ENCODE measurements around the gene SPAM1.
"Not testable (repeated sequence)": the region's sequence is repeated elsewhere in the genome, so short reads cannot be mapped to it uniquely, and the experiment has no call there.

Gene SPAM1, protein sequence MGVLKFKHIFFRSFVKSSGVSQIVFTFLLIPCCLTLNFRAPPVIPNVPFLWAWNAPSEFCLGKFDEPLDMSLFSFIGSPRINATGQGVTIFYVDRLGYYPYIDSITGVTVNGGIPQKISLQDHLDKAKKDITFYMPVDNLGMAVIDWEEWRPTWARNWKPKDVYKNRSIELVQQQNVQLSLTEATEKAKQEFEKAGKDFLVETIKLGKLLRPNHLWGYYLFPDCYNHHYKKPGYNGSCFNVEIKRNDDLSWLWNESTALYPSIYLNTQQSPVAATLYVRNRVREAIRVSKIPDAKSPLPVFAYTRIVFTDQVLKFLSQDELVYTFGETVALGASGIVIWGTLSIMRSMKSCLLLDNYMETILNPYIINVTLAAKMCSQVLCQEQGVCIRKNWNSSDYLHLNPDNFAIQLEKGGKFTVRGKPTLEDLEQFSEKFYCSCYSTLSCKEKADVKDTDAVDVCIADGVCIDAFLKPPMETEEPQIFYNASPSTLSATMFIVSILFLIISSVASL

DNA sequence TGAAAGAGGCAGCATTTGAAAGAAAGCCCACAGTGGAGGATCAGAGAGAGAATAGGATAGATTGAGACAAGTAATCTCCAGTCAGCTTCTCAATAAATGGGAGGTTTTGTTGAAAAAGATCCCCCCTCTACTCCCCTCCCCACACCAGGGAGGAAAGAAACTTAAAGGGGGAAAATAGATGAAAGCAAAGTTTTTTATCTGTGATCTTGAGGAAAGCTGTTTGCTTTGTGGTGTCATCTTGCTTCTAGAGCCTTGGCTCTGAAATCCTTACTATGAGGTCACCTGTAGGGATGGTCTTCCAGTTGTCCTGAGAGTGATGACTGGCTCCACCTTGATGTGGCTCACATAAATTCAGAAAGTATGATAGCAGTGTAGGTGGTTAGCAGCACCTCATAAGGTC lies at the start of gene SPAM1:
Gene SPAM1 (plus strand): TSS at position 301 of the 400 bp plus-strand sequence. CDS start 28,330 bp downstream, outside the sequence.
- no peak for DNase-seq (ENCODE audit: low read depth in 2 of 2)

DNA sequence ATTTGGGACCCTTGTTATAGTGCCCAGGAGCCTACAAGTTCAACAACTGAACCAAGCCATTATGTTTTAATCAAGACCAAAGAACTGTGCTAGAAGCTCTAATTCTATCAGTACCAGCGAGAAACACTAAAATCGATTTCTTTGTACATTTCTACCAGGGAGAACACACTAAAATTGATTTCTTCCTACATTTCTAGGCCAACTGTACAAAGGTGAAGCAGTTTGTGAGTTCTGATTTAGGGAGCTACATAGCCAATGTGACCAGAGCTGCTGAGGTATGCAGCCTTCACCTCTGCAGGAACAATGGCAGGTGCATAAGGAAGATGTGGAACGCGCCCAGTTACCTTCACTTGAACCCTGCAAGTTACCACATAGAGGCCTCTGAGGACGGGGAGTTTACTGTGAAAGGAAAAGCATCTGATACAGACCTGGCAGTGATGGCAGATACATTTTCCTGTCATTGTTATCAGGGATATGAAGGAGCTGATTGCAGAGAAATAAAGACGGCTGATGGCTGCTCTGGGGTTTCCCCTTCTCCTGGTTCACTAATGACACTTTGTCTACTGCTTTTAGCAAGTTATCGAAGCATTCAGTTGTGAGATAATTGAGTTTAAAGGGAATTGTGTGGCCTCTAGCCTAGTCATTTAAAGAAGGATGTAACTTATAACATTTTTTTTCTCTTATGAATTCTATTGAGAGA lies 48.3 kb upstream of the SPAM1 start:
- DNase-seq (ENCODE audit: low read depth in 2 of 2) = no peak

DNA sequence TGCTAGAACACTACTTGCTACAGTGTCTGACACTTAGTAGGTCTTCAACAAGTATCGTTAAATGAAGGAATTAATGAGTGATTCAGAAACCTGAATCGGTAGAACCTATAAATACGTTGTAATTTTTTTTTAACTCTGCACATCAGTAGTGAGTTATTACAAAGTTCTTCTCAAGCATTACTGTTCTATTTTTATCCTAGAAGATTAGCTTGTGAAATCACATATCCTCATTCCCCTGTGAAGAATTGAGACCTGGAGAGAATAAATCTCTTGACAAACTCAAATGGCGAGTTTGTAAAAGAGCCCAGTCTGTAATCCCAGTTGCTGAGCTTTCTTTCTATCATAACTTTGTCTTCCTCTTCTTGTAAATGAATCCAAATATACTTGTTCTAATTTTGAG lies 45.4 kb upstream of the SPAM1 start:
- DNase-seq (ENCODE audit: low read depth in 2 of 2) = no peak

DNA sequence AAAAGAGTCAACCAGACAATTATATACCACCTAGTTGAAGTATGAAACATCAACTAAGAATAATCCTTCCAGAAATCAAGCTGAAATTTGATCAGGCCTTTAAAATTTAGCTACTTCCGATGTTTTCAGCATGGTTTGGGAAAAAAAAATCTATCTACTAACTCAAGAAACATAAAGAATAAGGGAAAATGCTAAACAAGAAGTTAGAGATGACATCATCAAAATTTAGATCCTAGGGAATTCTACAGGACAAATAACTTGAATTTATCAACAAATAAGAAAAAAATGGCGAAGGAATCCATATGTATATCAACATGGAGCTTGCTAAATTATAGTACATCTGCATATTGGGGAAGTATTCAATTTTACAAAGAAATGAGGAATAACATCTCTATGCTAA lies 43.7 kb upstream of the SPAM1 start:
- DNase-seq (ENCODE audit: low read depth in 2 of 2) = no peak

DNA sequence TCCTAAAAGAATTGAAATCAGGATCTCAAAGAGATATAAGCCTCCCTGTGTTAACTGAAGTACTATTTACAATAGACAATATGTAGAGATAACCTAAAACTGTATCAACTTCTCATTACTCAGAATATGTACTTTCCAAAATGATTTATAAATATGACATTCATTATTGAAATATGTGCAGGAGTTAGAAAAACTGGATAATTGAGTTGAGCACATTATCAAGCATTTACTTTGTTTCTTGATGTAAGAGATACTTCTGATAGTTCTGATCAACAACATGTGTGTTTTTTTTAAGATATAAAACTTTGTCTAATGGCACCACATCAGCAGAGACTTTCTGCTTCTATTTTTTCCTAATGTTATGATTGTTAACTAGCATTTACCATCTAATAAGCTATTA lies 41.9 kb upstream of the SPAM1 start:
- no peak for DNase-seq (ENCODE audit: low read depth in 2 of 2)

DNA sequence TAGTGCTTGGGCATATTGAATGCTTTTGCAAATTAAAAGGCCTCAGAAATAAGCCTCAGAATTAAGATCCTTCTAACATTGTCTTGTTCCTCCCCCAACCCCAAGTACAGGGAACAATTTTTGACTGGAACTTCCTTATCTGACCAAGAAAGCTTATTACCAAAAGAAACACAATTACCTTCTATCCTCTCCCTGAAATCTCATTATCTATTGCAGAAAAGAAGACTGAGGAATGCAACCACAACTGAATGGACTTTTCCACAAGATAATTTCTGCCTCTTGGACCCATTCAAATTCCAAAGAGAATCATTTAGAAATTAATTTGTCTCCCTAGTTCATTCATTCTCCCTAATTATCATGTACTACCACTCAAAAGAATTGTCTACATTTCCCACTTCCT lies 36.8 kb upstream of the SPAM1 start:
- DNase-seq (ENCODE audit: low read depth in 2 of 2) = no peak

DNA sequence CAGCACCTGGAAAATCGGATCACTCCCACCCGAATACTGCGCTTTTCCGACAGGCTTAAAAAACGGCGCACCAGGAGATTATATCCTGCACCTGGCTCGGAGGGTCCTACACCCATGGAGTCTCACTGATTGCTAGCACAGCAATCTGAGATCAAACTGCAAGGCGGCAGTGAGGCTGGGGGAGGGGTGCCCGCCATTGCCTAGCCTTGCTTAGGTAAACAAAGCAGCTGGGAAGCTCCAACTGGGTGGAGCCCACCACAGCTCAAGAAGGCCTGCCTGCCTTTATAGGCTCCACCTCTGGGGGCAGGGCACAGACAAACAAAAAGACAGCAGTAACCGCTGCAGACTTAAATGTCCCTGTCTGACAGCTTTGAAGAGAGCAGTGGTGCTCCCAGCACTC lies 30.3 kb upstream of the SPAM1 start:
- not testable (repeated sequence) for DNase-seq (ENCODE audit: low read depth in 2 of 2)

DNA sequence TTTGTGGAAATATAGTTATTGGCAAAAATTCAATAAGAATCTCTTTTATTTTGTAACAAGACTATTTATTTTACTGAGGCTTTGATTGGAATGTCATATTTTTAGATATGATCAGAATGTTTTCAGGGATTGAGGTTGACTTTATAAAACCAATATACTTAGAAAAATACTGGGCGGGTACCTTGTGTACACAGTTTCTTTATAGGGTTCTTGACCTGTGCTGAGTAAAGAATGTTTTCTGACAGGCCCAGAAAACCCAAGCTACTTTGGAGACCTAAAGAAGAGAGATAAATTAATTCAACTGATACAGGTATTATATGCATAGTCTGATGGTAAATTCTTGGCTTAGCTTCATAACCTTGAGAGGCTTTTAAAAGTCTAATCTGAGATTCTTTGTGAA lies 23.9 kb upstream of the SPAM1 start:
- DNase-seq (ENCODE audit: low read depth in 2 of 2) = no peak

DNA sequence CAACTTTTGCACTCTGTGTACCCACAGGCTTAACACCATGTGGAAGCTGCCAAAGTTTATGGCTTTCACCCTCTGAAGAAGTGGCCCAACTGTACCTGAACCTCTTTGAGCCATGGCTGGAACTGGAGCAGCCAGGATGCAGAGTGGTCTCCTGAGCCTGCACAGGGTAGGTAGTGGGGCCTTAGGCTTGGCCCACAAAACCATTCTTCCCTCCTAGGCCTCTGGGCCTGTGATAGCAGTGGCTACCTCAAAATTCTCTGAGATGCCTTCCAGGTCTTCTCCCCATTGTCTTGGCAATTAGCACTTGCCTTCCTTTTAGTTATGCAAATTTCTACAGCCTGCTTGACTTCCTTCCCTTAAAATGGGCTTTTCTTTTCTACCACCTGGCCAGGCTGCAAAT lies 19.3 kb upstream of the SPAM1 start:
- no peak for DNase-seq (ENCODE audit: low read depth in 2 of 2)

DNA sequence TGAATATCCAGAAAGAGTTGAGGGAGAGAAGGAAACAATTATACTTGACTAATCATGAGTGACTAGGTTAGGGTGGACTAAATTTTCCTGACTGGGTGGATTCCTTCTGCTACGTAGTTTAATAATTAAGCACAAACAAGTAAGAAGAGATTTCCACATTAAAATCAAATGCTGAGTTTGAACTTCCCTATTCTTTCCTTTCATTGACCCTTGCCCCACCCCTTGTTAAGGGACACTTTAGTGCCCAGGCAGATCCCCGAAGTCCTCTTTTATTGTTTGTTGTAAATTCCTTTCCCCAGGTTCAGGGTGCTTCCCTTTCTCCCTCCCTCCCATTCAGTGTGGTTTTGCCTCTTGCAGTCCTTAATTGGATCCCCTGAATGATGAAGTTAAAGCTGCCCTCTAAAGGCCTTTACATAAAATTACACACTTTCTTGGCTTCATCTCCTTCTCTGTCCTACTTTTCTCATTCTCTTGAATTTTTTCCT lies 8.8 kb upstream of the SPAM1 start:
- no peak for DNase-seq (ENCODE audit: low read depth in 2 of 2)

DNA sequence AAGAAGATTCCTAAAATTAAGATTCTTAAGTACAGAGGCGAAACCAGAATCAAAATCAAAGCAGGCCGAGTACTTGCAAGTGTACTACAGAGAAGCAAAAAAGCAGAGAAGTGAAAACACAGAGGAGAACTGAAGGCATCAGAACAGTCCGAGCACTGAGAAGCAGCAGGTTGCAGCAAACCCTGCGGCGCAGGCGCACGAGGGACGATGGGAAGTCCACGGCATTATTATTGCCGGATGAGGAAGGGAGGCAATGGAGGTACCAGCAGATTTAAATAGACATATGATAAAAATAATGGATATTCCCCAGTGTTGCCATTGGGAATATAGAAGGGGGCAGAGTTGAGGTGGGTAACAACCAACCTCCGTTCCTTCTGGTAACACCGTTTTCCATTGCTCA lies 7.2 kb upstream of the SPAM1 start:
- no peak for DNase-seq (ENCODE audit: low read depth in 2 of 2)

DNA sequence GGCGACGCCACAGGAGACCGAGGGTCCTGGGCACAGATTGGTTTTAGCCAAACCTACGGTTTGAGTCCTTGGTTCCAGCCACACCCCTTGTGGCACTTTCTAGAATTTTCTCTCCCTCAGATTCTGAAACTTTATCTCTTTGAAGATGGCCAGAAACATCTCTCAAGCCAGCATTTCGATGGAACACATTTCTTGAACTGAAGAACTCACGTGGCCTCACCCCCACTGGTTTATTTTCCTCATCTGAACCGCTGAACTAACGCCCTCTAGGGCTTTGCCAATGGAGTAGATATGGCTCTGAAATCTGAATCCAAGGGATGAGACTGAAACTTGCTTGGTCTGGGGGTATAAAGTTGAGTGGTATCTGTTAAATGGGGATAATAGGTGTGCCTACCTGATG lies 6.7 kb upstream of the SPAM1 start:
- DNase-seq (ENCODE audit: low read depth in 2 of 2) = no peak

DNA sequence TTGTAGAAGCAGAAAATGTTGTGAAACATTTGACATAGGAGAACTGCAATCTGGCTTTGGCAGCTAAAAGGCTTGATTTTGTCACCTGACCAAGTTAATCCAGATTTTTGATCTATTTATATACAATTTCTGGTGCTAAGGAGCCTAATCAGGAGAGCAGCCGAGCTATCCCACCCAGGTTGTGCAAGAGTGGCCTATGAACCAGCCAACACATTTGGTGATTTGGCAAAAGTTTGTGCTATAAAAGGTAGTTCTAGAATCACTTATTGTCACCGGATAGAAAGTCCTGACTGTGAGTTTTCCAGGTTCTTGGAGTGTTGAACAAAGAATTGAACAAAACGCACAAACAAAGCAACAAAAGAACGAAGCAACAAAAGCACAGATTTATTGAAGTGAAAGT lies 1.4 kb upstream of the SPAM1 start:
- DNase-seq (ENCODE audit: low read depth in 2 of 2) = no peak

DNA sequence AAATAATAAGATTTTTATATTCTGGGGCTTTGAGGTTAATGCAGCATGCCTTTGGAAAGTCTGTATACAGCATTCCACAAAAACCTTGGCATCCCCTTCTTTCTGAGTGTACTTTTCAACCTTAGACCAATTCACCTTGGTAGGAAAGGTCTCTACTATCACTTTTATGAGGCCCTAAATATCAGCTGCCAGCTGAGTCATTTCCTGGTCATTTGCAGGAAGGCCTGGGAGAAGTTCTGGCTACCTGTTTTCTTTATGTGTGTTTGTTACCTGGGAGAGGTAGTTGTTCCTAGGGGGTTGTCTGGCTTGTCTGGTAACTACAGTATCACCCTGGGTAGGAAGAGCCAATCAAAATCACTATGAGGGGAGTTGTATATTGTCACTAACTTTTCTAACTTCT lies 4.1 kb downstream of the SPAM1 start:
- DNase-seq (ENCODE audit: low read depth in 2 of 2) = no peak

DNA sequence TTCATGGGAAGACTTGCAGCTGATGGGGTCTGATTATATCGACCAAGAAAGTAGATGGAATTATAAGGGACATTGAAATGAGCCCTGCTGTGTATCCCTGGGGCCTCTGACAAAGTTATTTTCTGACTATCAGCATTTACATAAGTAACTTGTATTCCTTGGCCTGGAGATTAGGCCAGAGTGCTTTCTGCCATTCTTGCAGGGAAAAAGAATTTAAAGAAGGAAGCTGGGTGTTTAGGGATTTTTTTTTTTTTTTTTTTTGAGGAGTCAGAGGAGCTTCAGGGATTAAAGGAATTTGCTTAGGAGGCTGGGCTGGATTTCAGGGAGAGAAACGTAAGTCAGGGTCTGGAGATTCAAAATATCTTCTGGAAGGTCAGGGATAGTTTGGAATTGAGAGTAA lies 4.6 kb downstream of the SPAM1 start:
- no peak for DNase-seq (ENCODE audit: low read depth in 2 of 2)

DNA sequence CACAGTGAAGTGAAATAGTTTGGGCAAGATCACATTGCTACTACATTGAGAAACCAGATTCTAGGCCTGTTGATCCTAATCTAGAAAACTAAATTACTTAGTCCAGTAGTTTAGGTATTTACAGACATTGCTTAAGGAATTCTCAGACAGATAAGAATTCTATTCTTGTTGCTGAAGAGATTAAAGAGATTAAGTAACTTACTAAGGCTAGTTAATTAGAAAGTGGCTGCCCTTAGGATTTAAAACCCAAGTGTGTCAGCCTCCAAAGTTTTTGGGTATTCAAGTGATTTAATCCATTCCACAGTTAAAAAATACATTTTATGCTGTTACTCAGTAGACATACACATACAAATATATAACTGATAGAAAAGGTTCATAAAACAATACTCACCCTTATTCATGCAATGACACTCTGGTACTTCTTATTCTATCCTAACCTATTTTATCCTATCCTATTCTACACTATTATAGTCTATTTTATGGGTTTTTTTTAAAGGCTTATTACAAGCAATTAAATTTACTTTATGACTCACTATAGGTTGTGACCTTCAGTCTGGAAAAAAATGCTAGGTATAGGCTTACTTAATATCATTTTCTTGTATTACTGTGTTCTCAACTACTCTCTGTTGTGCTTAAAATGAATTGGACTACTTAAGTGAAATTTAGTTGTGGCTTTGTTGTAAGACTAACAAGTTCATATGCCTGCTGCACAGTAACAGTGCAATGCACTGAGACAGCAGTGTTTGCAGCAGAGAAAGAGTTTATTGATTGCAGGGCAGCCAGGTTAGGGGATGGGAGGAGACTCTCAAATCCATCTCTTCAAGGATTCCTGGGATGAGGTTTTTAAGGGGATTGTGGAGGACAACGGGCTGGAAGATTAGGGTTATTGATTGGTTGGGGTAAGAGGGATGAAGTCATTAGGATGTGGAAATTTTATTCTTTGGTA lies 10.7 kb downstream of the SPAM1 start:
- DNase-seq (ENCODE audit: low read depth in 2 of 2) = no peak

DNA sequence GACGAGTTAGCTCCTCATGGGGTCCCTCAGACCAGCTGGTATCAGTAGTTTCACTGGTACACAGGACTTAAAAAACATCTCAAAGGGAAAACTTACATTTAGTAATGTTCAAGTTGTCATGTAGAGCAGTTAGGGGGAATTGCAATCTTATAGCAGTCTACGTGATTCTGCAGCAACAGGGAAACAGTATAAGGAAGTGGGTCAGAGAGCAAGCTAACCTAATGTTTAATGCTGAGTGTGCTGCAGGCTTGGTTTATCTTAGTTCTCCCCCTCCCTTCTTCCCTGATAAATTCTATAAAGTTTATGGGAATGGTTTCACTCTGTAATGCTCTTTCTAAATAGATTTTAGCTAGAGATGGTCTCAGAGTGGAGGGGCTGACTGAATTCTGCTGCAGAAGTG lies 11.3 kb downstream of the SPAM1 start:
- no peak for DNase-seq (ENCODE audit: low read depth in 2 of 2)

DNA sequence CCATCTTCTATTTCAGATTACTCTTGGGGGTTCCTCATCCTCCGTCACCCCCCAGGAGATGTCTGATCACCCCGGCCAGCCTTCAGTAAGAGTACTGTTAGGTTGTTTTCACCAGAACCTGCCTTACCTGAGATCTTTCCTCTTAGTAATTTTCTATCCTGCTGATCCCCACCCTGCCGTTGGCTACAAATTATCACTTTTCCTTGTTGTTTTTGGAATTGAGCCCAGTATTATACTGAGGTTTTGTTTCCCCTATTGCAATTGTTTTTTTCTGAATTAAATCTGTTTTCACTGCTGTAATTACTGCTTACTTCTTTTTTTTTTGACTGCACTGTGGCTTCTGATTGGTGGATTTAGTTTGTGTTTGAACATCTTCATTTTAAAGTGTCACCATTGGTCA lies 14.7 kb downstream of the SPAM1 start:
- no peak for DNase-seq (ENCODE audit: low read depth in 2 of 2)

DNA sequence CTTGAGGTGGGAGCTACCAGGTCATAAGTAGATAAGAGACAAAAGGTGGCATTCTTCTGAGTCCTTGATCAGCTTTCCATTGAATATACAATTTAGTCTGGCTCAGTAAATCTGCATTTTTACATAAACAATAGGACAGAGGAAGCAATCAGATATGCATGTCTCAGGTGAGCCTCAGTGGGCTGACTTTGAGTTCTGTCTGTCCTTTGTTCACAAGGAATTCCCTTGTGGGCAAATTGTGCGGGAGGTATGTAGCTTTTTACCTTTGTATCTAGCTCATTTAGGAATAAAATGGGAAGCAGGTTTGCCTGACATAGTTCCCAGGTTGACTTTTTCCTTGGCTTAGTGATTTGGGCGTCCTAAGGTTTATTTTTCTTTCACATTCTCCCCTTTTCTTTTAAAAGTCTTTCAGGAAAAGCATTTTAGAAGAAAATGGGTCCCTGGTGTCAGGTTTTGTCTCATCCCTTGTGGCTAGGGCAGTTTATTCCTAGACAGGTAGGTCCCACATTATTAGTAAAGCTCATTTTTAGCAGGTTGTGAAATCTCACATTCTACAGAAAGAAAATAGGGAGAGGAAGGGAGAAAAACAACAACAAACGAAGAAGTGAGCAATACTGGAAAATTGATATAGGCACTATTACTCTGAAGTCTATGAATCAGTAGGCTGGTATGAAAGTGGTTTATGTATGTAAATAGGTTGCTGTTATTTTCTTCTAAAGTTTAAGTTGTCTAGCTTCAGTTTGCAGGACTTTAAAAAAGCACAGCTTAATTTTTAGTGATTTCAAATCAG lies 16.5 kb downstream of the SPAM1 start:
- DNase-seq (ENCODE audit: low read depth in 2 of 2) = no peak

DNA sequence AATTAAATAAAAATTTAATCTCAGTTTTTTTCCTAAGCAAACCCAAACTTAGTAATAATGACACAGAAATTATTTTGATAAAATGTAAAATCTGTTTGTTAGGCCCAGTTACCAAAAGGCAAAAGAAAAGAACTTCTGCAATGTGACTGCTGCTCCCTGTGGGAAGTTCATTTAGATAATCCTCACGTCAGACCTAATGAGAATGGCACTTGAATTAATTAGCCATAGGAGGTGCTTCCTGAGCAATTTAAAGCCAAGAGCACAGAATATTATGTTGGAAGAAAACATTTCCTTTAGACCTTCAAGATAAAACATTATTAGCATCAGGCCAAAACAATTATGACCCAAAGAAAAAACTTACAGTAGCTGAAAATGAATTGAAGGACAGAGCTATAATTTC lies 19.4 kb downstream of the SPAM1 start:
- DNase-seq (ENCODE audit: low read depth in 2 of 2) = no peak

DNA sequence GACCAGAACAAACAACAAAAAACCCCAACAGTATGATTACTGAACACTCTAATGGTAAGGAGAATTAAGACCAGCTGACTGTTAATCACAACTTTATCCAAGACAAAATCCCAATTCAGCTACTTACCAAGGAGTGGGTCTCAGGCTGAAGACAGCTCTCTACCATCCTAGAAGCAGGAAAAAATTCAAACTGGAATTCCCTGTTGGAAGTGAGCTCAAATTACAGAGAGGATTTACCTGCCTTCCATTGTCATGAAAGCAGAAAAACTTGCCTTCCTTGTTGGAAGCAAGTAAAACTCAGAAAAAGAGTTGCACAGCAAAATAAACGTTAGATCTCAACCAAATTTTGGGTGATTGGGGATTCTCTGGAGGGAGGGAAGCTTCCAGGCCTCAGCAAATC lies 20.9 kb downstream of the SPAM1 start:
- no peak for DNase-seq (ENCODE audit: low read depth in 2 of 2)
